ENCODE measurements around the gene HENMT1. TPM values are rescaled to one million over a fixed set of nuclear protein-coding genes. Genes with fewer than 3 reads are reported as not detected.

HENMT1 gene
- total and polyA plus RNA-seq, 9 of the 15 experiments (the other 6 are each of a cell fraction or from before 2014, with no cell fraction given), result not detected

DNA sequence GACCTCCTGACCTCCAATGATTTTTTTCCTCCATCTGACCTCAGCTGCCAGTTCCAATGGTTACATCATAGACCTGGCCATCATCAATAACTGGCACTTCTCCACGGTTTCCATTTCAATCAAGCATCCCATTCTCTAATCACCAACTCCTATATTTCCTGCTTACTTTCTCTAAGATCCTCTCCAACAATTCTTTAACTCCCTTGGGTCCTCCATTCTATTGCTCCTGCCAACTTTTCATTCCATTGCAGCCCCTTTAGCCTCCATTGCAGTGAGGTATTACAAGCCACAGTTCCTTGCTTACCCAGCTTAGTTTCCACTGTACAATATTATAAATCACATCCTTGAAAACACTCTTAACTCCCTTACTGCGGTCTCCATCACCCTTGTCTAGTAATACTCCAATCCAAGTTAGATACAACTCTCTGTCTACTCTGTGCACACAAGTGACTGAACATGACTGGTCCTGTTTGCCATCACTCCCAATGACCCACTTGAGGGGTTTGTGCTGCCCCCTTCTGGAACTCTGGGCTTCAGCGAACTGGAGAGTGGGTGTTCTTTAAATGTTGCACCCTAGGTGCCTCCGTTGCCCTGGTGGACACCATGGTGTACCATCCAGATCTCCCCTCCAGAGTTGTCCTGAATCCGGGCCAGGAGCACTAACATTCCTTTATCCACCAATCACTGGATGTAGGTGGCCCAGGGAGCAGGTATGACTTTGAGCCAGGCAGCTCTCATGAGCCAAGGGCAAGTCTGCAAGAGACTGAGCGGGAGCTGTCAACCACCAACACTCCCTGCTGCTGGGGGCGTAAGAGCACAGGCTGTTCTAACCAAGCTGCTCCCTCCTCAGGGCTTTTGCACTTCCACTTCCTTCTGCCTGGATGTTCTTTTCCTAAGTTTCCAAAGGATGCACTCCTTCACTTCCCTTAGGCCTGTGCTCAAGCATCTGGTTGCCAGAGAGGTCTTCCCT is 48.1 kb upstream of the HENMT1 start (continued):
- no peak for TF ChIP-seq TGIF2 (CRISPR knock-in tag; IDR thresholded peaks at IDR 0.05)
- TF ChIP-seq, protein P1, sequence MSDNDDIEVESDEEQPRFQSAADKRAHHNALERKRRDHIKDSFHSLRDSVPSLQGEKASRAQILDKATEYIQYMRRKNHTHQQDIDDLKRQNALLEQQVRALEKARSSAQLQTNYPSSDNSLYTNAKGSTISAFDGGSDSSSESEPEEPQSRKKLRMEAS (CRISPR knock-in tag; IDR thresholded peaks at IDR 0.05), result no peak
- TF ChIP-seq XRCC5 (IDR thresholded peaks at IDR 0.05; ENCODE audit: low read depth, low read length), result 0 out of 2 replicates have a peak, but pooled peaks have one; percentile 58
- TF ChIP-seq ZNF696 (CRISPR knock-in tag; conservative IDR thresholded peaks at IDR 0.05), result no peak
- TF ChIP-seq, protein P2, sequence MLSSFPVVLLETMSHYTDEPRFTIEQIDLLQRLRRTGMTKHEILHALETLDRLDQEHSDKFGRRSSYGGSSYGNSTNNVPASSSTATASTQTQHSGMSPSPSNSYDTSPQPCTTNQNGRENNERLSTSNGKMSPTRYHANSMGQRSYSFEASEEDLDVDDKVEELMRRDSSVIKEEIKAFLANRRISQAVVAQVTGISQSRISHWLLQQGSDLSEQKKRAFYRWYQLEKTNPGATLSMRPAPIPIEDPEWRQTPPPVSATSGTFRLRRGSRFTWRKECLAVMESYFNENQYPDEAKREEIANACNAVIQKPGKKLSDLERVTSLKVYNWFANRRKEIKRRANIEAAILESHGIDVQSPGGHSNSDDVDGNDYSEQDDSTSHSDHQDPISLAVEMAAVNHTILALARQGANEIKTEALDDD (IDR thresholded peaks at IDR 0.05), result 0 out of 2 replicates have a peak, but pooled peaks have one; percentile 32
- TF ChIP-seq TAF7 (tag; IDR thresholded peaks at IDR 0.05), result no peak
- no peak for TF ChIP-seq COPS2 (conservative IDR thresholded peaks at IDR 0.05)
- TF ChIP-seq, protein P3, sequence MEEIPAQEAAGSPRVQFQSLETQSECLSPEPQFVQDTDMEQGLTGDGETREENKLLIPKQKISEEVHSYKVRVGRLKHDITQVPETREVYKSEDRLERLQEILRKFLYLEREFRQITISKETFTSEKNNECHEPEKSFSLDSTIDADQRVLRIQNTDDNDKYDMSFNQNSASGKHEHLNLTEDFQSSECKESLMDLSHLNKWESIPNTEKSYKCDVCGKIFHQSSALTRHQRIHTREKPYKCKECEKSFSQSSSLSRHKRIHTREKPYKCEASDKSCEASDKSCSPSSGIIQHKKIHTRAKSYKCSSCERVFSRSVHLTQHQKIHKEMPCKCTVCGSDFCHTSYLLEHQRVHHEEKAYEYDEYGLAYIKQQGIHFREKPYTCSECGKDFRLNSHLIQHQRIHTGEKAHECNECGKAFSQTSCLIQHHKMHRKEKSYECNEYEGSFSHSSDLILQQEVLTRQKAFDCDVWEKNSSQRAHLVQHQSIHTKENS (CRISPR knock-in tag; IDR thresholded peaks at IDR 0.05), result no peak
- no peak for TF ChIP-seq ZC3H11A (IDR thresholded peaks at IDR 0.05; ENCODE audit: low read depth, low read length)
- TF ChIP-seq POLR2AphosphoS2 (IDR thresholded peaks at IDR 0.05; ENCODE audit: low read length), result no peak
- no peak for TF ChIP-seq KDM1A (IDR thresholded peaks at IDR 0.05)
- no peak for TF ChIP-seq MED1 (CRISPR knock-in tag; IDR thresholded peaks at IDR 0.05; ENCODE audit: borderline replicate concordance)
- no peak for TF ChIP-seq SIRT6 (IDR thresholded peaks at IDR 0.05; ENCODE audit: low read depth, low read length)
- TF ChIP-seq, protein P4, sequence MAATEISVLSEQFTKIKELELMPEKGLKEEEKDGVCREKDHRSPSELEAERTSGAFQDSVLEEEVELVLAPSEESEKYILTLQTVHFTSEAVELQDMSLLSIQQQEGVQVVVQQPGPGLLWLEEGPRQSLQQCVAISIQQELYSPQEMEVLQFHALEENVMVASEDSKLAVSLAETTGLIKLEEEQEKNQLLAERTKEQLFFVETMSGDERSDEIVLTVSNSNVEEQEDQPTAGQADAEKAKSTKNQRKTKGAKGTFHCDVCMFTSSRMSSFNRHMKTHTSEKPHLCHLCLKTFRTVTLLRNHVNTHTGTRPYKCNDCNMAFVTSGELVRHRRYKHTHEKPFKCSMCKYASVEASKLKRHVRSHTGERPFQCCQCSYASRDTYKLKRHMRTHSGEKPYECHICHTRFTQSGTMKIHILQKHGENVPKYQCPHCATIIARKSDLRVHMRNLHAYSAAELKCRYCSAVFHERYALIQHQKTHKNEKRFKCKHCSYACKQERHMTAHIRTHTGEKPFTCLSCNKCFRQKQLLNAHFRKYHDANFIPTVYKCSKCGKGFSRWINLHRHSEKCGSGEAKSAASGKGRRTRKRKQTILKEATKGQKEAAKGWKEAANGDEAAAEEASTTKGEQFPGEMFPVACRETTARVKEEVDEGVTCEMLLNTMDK (IDR thresholded peaks at IDR 0.05; ENCODE audit: borderline replicate concordance, insufficient read depth, low read depth, low read length, poor library complexity, severe bottlenecking), result peak; percentile 90
